Adipose tissue (tissue), 3 donors: ENCODE measurements around the gene XPO6. TPM values are rescaled to one million over a fixed set of nuclear protein-coding genes. Genes with fewer than 3 reads are reported as not detected.

Source experiments
- H3K27ac ChIP-seq: one replicate; pipeline ENCODE4 v1.5.1; 2013; ENCODE audit warnings: low read depth, low read length
- WGBS, 3 donors: extraction: QIAGEN DNeasy Blood & Tissue Kit; methylation state at CpG; one replicate each; pipeline ENCODE4 v1.1.7; 2013; 5-methylcytosine and 5-hydroxymethylcytosine counted together
- polyA plus RNA-seq, 3 donors: library from polyadenylated mRNA; stranded (reverse); fragments of 200-250 nt; gene quantifications; one replicate each; pipeline ENCODE4 v1.2.3, GENCODE V29; 2013
- donor health status: healthy with polysubstance abuse.
- donor health status: Bipolar disorder and iron deficiency.
- donor health status: healthy.

The XPO6 gene
- polyA plus RNA-seq, 3 donors = 36.8 to 69.4 (median 55.1) TPM

DNA sequence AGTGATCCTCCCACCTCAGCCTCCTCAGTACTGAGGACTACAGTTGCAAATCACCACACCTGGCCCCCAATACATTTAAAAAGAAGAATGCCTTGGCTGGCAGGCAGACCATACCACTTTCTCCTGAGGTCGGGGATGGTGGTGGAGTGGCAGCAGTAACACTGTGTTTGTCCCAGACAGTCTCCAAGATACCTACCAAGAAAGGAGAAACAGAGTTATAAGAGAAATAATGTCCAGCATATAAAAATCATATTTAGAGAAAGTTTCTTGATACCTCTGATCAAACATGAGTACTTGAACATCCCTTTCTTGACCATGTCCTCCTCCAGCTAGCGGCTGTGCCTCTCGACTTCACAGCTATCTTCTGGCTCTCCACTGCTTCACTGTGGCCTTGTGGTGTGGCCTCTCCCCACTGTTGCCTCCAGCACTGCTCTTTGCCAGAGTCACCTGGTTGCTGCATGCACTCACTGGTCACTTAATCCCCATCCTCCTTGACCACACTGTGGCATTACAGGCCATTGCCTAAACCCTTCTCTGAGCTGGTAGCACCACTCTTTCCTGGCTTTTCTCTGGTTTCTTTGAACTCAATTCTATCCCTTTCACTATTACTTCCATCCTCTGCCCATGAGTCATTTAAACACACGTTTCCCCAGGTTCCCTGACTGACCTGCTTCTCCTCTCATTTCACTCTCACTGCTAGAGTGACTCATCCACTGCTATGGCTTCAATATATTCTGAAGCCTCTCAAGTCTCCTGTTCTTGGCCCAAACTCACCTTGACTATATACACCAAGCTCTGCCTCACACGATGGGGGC lies 45.2 kb downstream of the XPO6 start:
- WGBS, 3 donors = 83 to 91% (median 85%) methylated on average over 5 of the region's 5 CpGs
- H3K27ac ChIP-seq = no peak overlapping the region

- WGBS, 3 donors = 48 to 79% (median 69%) methylated on average over 1 of the region's 1 CpG
- no peak overlapping the region for H3K27ac ChIP-seq
These were observed 46.2 kb downstream of the XPO6 start for GRCh38 chr16:28165598-28165997.

GRCh38 chr16:28164140-28164539 lies 47.6 kb downstream of the XPO6 start:
- 37 to 79% (median 56%) methylated on average over 2 of the region's 2 CpGs for WGBS, 3 donors
- H3K27ac ChIP-seq = no peak overlapping the region

- H3K27ac ChIP-seq = peak overlapping the region; percentile 53
- WGBS, 3 donors = 63 to 77% (median 67%) methylated on average over 4 of the region's 4 CpGs
These were observed 48.1 kb downstream of the XPO6 start for GRCh38 chr16:28163699-28164098.

- 82 to 95% (median 88%) methylated on average over 6 of the region's 6 CpGs for WGBS, 3 donors
- H3K27ac ChIP-seq = no peak overlapping the region
These were observed 49.4 kb downstream of the XPO6 start for GRCh38 chr16:28162326-28162877.

GRCh38 chr16:28161626-28162025 lies 50.1 kb downstream of the XPO6 start:
- no peak overlapping the region for H3K27ac ChIP-seq

DNA sequence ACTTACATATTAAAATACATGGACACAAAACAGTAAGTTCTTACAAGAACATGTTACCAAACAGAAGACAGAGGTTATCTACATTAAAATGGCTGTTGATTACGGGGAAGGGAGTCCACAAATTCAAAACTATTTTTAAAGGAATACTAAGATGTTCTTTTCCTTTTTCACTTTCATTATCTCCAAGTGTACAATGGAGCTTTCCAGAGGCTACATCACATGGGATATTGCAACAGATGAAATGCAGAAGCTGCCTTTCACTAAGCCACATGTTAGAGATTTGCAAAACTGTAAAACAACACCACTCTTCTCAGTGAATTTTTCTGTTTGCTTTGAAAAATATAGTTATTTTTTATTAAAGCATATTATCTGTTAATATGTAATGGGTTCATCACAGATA lies 53.6 kb downstream of the XPO6 start:
- WGBS, 3 donors = 35 to 70% (median 44%) methylated on average over 1 of the region's 1 CpG
- H3K27ac ChIP-seq = no peak overlapping the region

GRCh38 chr16:28156056-28156680 lies 55.6 kb downstream of the XPO6 start:
- H3K27ac ChIP-seq = no peak overlapping the region
- WGBS, 3 donors = 96 to 98% (median 98%) methylated on average over 10 of the region's 10 CpGs

GRCh38 chr16:28155293-28155692 lies 56.5 kb downstream of the XPO6 start:
- WGBS, 3 donors = 75 to 81% (median 78%) methylated on average over 3 of the region's 3 CpGs
- no peak overlapping the region for H3K27ac ChIP-seq

DNA sequence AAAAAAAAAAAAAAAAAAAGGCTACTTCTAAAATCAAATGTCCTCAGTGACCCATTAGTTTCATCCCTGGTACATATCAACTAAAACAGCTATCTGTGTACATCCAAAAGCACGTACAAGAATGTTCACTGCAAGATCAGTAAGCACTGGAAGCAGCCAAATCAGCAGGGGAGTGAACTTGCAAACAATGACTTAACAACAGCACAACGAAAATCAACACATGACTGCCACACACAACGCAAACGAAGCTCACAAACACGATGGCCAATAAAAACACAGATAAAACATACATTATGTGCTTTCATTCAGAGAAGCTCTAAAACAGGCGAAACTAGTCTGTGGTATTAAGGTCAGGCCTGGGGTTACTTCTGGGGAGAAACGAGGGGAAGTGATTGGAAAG lies 60.6 kb downstream of the XPO6 start:
- no peak overlapping the region for H3K27ac ChIP-seq
- WGBS, 3 donors = 78 to 90% (median 88%) methylated on average over 7 of the region's 7 CpGs

DNA sequence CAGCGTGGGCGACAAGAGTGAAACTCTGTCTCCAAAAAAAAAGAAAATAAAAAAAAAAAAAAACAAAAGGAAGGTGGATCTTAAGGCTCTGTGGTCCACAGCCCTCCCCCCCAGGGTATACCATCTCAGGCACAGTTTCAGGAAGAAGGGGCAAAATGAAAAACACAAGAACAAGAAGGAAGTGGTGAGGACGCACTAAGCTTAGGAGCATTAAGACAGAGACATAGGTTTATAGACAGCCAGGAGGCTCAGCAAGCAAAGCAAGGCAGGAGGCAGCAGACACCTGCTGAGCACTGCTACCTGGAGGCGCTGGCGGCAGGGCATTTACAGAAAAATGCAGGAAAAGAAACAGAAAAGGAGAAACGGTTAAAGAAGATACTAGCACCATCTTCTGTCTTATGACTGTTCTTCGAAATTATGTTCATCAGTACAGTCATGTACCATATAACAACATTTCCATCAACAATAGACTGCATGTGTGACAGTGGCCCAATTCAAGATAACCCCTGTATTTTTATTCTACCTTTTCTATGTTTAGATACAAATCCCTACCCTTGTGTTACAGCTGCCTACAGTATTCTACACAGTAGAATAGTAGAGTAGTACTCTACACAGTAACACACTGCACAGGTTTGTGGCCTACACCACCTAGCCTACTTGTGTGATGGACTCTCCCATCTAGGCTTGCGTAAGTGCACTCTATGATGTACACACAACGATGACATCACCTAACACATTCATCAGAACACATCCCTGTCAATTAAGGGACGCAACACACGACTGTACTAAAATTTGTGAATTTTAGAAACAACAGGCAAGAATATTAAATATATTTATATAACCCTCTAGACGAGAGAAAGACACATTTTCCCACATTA lies 62.5 kb downstream of the XPO6 start:
- no peak overlapping the region for H3K27ac ChIP-seq
- WGBS, 3 donors = 83 to 92% (median 90%) methylated on average over 12 of the region's 12 CpGs

DNA sequence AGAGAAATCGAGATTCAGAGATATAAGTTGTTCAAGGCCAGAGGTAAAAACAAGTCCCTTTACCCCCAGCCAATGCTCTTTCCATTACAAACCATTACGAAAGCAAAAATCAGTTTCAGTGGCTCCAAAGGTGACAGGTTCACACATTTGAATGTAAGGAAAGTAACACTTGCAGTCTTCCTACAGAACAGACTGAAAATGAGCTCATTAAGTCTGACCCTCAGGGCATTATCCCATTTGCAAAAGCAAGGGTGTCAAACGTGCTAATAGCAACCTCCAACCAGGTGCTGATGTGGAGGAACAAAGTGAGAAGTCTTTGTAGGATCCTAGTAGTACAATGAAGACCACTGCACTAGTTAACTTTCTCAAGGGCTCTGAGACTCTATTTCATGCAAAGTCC lies 65.2 kb downstream of the XPO6 start:
- WGBS, 3 donors = 88 to 93% (median 93%) methylated on average over 3 of the region's 3 CpGs
- no peak overlapping the region for H3K27ac ChIP-seq

DNA sequence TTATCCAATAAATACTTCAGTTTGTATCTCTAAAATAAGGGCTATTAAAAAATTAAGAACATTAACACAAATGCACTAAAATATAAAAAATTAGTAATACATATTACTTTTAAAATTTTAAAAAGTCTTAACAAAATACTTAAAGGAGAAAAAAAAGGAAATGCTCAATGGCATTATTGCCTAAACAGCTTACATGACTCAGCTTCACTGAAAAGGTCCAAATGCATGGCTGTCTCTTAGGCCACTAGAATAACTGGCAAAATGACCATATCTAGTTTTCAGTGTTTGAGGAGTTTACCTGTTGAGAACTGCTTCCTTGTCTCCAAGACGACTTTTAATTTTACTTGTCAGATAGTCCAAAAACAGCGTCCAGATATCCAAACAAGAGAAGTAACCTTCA lies 66.0 kb downstream of the XPO6 start:
- H3K27ac ChIP-seq = no peak overlapping the region
- WGBS, 3 donors = 86 to 90% (median 89%) methylated on average over 2 of the region's 2 CpGs

DNA sequence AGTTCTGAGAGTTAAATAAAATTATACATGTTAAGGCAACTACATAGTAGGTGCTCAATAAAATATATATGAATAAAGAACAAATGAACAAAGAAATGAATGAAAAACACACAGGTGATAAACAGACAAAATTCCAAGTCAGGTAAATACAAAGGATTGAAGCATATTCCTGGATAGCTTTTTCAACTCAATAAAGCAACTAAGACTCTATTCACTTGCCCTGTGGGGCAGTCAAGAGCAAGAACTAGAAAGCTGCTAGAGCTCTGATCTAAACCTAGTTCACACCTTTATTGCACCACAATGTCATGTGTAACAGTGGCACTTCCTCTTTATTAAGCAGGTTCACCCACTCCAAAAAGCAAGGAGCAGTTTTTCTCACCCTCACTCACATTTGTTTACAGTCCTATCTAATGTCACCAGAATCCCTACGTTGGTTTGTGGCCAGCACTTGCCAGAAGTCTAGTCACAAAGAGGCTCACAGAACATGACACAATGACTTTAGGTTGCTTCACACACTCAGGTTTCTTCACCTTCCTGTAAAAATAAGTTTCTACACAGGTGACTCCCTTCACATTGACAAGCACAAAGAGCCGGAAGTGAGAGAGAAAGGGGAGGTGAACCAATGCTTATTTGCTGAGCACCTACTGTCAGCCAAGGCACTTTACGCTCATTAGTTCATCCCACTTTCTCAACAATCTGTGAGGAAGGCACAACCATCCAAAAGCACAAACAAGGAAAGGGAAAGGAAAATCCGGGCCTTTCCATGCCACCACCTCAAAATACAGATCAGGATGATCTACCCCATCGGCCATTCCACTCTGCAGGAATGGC lies 70.8 kb downstream of the XPO6 start:
- 61 to 77% (median 73%) methylated on average over 5 of the region's 5 CpGs for WGBS, 3 donors

DNA sequence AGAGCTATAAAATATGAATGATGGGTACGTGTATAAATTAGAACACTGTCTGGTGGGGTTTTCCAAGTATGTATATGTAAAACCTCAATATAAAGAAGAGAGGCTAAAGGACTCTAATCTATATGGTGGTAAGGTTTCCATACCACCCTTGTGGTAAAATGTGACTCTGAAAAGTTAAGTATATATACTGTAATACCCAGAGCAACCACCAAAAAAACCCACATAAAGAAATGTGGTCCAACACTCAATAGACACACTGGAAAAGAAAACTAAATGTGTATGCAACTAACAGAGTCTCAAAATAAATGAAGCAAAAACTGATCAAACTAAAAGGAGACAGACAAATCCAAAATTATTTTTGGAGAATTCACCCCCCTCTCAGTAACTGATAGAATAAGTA lies 72.2 kb downstream of the XPO6 start:
- H3K27ac ChIP-seq = no peak overlapping the region

More for the DNA sequence above, 70.8 kb downstream of the XPO6 start:
- H3K27ac ChIP-seq = peak overlapping the region; percentile 28

DNA sequence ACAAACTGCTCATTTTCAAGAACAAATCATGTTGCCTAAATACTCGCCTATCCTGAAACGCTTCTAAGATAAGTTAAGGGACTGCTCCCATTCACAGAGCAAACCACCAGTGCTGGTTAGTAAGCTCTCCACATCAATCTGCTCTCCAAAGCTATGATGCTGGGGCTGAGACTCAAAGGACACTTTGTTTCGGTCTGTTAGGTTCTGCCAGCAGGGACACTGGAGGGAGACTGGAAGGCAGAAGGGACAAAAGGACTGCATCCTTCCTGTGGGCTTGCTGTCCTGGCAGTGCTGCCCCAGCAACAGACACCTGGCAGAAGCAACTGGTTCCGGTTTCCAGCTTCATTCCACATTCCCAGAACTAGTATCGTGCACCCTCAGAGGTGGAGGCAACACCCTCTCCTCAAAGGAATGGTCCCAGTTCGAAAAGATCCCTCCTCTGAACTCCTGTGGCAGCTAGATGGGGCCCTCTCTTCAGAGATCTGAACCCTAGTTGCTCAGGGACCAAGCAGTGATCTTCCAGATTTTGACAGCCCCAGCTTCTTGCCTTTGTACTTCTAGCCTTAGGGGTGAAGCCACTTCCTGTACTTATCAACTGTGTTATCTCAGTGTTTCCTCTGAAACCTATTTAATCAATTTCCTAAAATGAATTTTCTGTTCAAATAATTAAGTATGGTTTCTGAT lies 74.9 kb downstream of the XPO6 start:
- H3K27ac ChIP-seq = peak overlapping the region; percentile 64
- WGBS, 3 donors = 86 to 93% (median 89%) methylated on average over 6 of the region's 6 CpGs

More for the DNA sequence above, 72.2 kb downstream of the XPO6 start:
- 82 to 89% (median 88%) methylated on average over 1 of the region's 1 CpG for WGBS, 3 donors

DNA sequence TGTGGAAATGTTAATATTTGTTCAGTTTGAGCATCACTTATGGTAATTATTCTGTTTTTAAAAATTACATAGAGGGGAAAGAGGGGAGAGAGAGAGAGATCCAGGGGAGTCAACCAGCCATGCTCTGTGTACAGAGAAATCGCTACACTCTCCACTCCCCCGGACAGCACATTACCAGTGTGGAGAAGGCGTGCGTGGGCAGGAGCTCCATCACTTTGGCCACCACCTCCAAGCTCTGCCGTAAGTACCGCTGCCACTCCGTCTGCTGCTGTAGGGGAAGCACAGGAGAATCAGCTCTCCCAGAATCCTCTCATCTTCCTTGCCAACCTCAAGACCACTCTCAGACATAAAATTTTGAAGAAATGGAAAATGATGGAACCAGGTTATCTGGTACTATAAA lies 78.1 kb downstream of the XPO6 start:
- 89 to 94% (median 92%) methylated on average over 7 of the region's 7 CpGs for WGBS, 3 donors
- H3K27ac ChIP-seq = no peak overlapping the region
